NCI-H1092 treated with DMSO at 0.1 percent for 48 hours (cell line): ENCODE measurements around the gene DNMT3A.

Experiments used
- DNase-seq: peaks from one replicate; lab custom pipeline; 2025; lab: John Stamatoyannopoulos, UW

The DNMT3A gene

GRCh38 chr2:25324905-25325592 is 16.7 kb downstream of the DNMT3A start:
- no peak for DNase-seq

GRCh38 chr2:25324251-25324650 is 17.5 kb downstream of the DNMT3A start:
- no peak for DNase-seq

GRCh38 chr2:25323610-25324189 is 18.0 kb downstream of the DNMT3A start:
- no peak for DNase-seq

GRCh38 chr2:25323042-25323514 is 18.6 kb downstream of the DNMT3A start:
- DNase-seq: no peak

GRCh38 chr2:25322312-25322711 is 19.4 kb downstream of the DNMT3A start:
- no peak for DNase-seq

GRCh38 chr2:25320077-25320476 is 21.6 kb downstream of the DNMT3A start:
- no peak for DNase-seq

- DNase-seq: no peak
These were observed 25.6 kb downstream of the DNMT3A start for GRCh38 chr2:25316101-25316500.

- DNase-seq: no peak
These were observed 26.4 kb downstream of the DNMT3A start for GRCh38 chr2:25315316-25315680.

- peak; percentile 72 for DNase-seq
These were observed 27.0 kb downstream of the DNMT3A start for GRCh38 chr2:25314514-25315315.

- no peak for DNase-seq
These were observed 27.8 kb downstream of the DNMT3A start for GRCh38 chr2:25313711-25314513.

- DNase-seq: no peak
These were observed 28.6 kb downstream of the DNMT3A start for GRCh38 chr2:25312958-25313710.

- DNase-seq: peak; percentile 20
These were observed 29.7 kb downstream of the DNMT3A start for GRCh38 chr2:25311865-25312575.

- peak; percentile 81 for DNase-seq
These were observed 30.5 kb downstream of the DNMT3A start for GRCh38 chr2:25310965-25311864.

GRCh38 chr2:25310709-25310964 is 31.1 kb downstream of the DNMT3A start:
- DNase-seq: no peak

- peak; percentile 12 for DNase-seq
These were observed 32.3 kb downstream of the DNMT3A start for GRCh38 chr2:25309402-25309801.

GRCh38 chr2:25308599-25308998 is 33.1 kb downstream of the DNMT3A start:
- no peak for DNase-seq

- no peak for DNase-seq
These were observed 33.7 kb downstream of the DNMT3A start for GRCh38 chr2:25307949-25308557.

- DNase-seq: no peak
These were observed 34.9 kb downstream of the DNMT3A start for GRCh38 chr2:25306777-25307368.

- peak; percentile 14 for DNase-seq
These were observed 36.0 kb downstream of the DNMT3A start for GRCh38 chr2:25305775-25306174.
